ENCODE data around the gene LNPEP.

DNA sequence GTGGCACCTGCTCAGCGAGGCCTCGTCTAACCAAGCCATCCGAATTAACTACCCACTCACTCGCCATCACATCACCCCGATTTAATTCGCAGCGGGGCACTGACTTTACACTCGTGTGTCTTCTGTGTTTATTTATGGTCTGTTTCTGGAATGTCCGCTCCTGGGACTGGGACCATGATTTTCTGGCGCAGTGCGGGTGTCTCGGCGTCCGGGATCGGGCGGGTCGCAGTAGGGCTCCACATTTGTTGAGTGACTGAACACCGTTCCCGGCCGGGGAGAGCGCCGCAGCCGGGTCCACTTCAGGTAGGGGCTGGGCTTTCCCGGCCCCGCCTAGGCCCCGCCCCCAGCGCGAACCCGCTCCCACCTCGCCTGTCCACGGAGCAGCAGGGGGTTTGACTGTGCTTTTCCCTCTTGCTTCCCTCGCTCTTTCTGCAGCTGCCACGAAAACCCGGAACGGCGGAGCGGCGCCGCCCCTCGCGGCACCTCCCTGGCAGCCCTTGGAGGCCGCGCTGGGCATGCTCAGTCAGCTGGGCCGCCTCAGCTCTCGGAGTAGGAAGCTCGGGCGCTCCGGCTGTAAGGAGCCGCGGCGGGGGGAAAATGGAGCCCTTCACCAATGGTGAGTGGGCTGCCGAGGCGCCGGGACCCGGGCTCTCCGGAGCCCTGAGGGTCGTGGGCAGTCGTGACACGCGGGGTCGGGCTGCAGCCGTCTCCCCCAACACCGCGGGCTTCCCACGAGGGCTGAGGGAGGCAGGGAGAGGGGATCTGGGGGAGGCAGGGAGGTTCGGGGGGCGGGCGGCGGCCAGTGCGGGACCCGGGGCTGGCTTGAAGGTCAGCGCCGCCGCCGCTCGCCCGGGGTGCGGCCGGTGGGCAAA lies at the start of gene LNPEP:
- TF ChIP-seq, protein P1, sequence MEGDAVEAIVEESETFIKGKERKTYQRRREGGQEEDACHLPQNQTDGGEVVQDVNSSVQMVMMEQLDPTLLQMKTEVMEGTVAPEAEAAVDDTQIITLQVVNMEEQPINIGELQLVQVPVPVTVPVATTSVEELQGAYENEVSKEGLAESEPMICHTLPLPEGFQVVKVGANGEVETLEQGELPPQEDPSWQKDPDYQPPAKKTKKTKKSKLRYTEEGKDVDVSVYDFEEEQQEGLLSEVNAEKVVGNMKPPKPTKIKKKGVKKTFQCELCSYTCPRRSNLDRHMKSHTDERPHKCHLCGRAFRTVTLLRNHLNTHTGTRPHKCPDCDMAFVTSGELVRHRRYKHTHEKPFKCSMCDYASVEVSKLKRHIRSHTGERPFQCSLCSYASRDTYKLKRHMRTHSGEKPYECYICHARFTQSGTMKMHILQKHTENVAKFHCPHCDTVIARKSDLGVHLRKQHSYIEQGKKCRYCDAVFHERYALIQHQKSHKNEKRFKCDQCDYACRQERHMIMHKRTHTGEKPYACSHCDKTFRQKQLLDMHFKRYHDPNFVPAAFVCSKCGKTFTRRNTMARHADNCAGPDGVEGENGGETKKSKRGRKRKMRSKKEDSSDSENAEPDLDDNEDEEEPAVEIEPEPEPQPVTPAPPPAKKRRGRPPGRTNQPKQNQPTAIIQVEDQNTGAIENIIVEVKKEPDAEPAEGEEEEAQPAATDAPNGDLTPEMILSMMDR (IDR thresholded peaks at IDR 0.05) = peak in 1 of 4 donors; percentile 11
- peak; percentile 87 for TF ChIP-seq POLR2A (IDR thresholded peaks at IDR 0.05)
